Measurements from ENCODE around the gene UST.
"Not testable (repeated sequence)": the region's sequence is repeated elsewhere in the genome, so short reads cannot be mapped to it uniquely, and the experiment has no call there.

UST gene

GRCh38 chr6:149089510-149089909 is 342.7 kb downstream of the UST start:
- no peak for DNase-seq (ENCODE audit: low read depth)

- DNase-seq (ENCODE audit: low read depth) = no peak
These were observed 344.1 kb downstream of the UST start for GRCh38 chr6:149090937-149091336.

- peak; percentile 17 for DNase-seq (ENCODE audit: low read depth)
These were observed 346.8 kb downstream of the UST start for GRCh38 chr6:149093643-149094042.

GRCh38 chr6:149094156-149094555 is 347.3 kb downstream of the UST start:
- DNase-seq (ENCODE audit: low read depth) = no peak

- DNase-seq (ENCODE audit: low read depth) = no peak
These were observed 348.1 kb downstream of the UST start for GRCh38 chr6:149094934-149095351.

GRCh38 chr6:149095842-149096241 is 349.0 kb downstream of the UST start:
- no peak for DNase-seq (ENCODE audit: low read depth)

GRCh38 chr6:149097794-149098193 is 351.0 kb downstream of the UST start:
- no peak for DNase-seq (ENCODE audit: low read depth)

- no peak for DNase-seq (ENCODE audit: low read depth)
These were observed 352.0 kb downstream of the UST start for GRCh38 chr6:149098700-149099276.

- DNase-seq (ENCODE audit: low read depth) = no peak
These were observed 355.5 kb downstream of the UST start for GRCh38 chr6:149102324-149102723.

- not testable (repeated sequence) for DNase-seq (ENCODE audit: low read depth)
These were observed 357.1 kb downstream of the UST start for GRCh38 chr6:149103950-149104349.

GRCh38 chr6:149107520-149107919 is 360.7 kb downstream of the UST start:
- DNase-seq (ENCODE audit: low read depth) = no peak

GRCh38 chr6:149108038-149108748 is 361.4 kb downstream of the UST start:
- DNase-seq (ENCODE audit: low read depth) = no peak

- no peak for DNase-seq (ENCODE audit: low read depth)
These were observed 361.9 kb downstream of the UST start for GRCh38 chr6:149108749-149109100.

GRCh38 chr6:149109397-149110070 is 362.7 kb downstream of the UST start:
- DNase-seq (ENCODE audit: low read depth) = no peak

GRCh38 chr6:149111556-149112115 is 364.8 kb downstream of the UST start:
- no peak for DNase-seq (ENCODE audit: low read depth)

- no peak for DNase-seq (ENCODE audit: low read depth)
These were observed 366.1 kb downstream of the UST start for GRCh38 chr6:149112976-149113375.

- no peak for DNase-seq (ENCODE audit: low read depth)
These were observed 367.3 kb downstream of the UST start for GRCh38 chr6:149114167-149114566.

- DNase-seq (ENCODE audit: low read depth) = no peak
These were observed 372.2 kb downstream of the UST start for GRCh38 chr6:149118737-149119653.

- no peak for DNase-seq (ENCODE audit: low read depth)
These were observed 376.3 kb downstream of the UST start for GRCh38 chr6:149122850-149123821.

GRCh38 chr6:149125309-149125708 is 378.5 kb downstream of the UST start:
- no peak for DNase-seq (ENCODE audit: low read depth)

Measured in GM04503 (cell line).